Tibial artery (tissue), 4 donors: Measurements from ENCODE around the gene JMJD6.
A peak's percentile ranks its signal among the peaks of the same experiment; 100 is the strongest.
"Not testable (repeated sequence)": the region's sequence is repeated elsewhere in the genome, so short reads cannot be mapped to it uniquely, and the experiment has no call there.

ENCODE experiments used
- DNase-seq, 2 donors: peaks; one replicate each; pipeline ENCODE4 v3.0.0-alpha.2; 2019
- H3K27ac ChIP-seq, 2 donors: fragments of 200-600 bp; sonication (generic) in 1 of 2; 1 replicate in 1 of 2; 2 replicates in 1 of 2; pipeline ENCODE4 v1.5.1; 2018 to 2019; ENCODE audit warnings: mild to moderate bottlenecking in 1 of 2
- H3K27me3 ChIP-seq, 2 donors: fragments of 200-600 bp; sonication (generic) in 1 of 2; one replicate each; pipeline versions ENCODE4 v1.5.1 to v1.6.0; 2016 to 2019
- H3K36me3 ChIP-seq, 3 donors: fragments of 200-600 bp; sonication (generic) in 2 of 3; one replicate each; pipeline ENCODE4 v1.5.1; 2016 to 2019; ENCODE audit warnings: mild to moderate bottlenecking in 2 of 3
- H3K4me1 ChIP-seq, 4 donors: fragments of 200-600 bp; sonication (generic) in 2 of 4; 1 replicate in 3 of 4; 2 replicates in 1 of 4; pipeline ENCODE4 v1.5.1; 2016 to 2019
- H3K4me3 ChIP-seq, 2 donors: fragments of 200-600 bp; sonication (generic) in 1 of 2; 1 replicate in 1 of 2; 2 replicates in 1 of 2; pipeline ENCODE4 v1.5.1; 2018 to 2019; ENCODE audit warnings: mild to moderate bottlenecking in 2 of 2
- H3K9me3 ChIP-seq, 3 donors: fragments of 200-600 bp; sonication (generic) in 1 of 3; one replicate each; pipeline ENCODE4 v1.5.1; 2016 to 2019
- CTCF ChIP-seq, 2 experiments: fragments of 200-600 bp in 1 of 2; fragments of 450-650 bp in 1 of 2; IDR thresholded peaks; one replicate each; pipeline ENCODE4 v1.5.1; 2017 to 2019; ENCODE audit warnings: antibody characterized with exemption in 2 of 2, mild to moderate bottlenecking in 1 of 2, moderate library complexity in 1 of 2
- intact Hi-C: fragments of 100-400 bp; cut with DNase I; formaldehyde crosslinking; loops from one replicate; pipeline ENCODE4 v1.15.0; 2023; ENCODE audit warnings: low total_unique reads

The JMJD6 gene

GRCh38 chr17:76713765-76714164 lies 12.6 kb downstream of the JMJD6 start:
- Histone ChIP-seq H3K9me3 (no peaks in the 10 kb centered on the region), H3K27ac (no peak overlapping the region), H3K27me3 (no peaks in the 10 kb centered on the region), H3K4me1 (peaks cover 5 to 39% (median 19%) of the 10 kb centered on the region in 4 donors), H3K36me3 (peaks cover 25 to 59% (median 55%) of the 10 kb centered on the region in 3 donors), H3K4me3 (no peak overlapping the region)
- peak in 1 of 2 donors; percentile 39 for DNase-seq
- intact Hi-C loops: loop anchor here (10.0 kb wide), 3 partner anchors 89 to 189 kb away; no protein-coding TSS in a partner anchor
- no peak for TF ChIP-seq CTCF (IDR thresholded peaks at IDR 0.05)

- H3K4me1 ChIP-seq: peaks cover 12 to 53% (median 33%) of the 10 kb centered on the region in 4 donors
- peaks cover 11 to 45% (median 40%) of the 10 kb centered on the region in 3 donors for H3K36me3 ChIP-seq
- H3K9me3 ChIP-seq, H3K4me3 ChIP-seq, H3K27me3 ChIP-seq: not testable (repeated sequence)
- DNase-seq: peak in 1 of 2 donors; percentile 54
- intact Hi-C loops: loop anchor here (10.0 kb wide), 3 partner anchors 88 to 188 kb away; no protein-coding TSS in a partner anchor
- H3K27ac ChIP-seq: peak overlapping the region; percentile 78 to 82
These were observed 14.1 kb downstream of the JMJD6 start for GRCh38 chr17:76712321-76712720.

- intact Hi-C loops: loop anchor here (10.0 kb wide), 3 partner anchors 86 to 186 kb away; no protein-coding TSS in a partner anchor
- DNase-seq: peak; percentile 66 to 91
- no peaks in the 10 kb centered on the region for H3K9me3 ChIP-seq
- peak within 1 kb of the TSS; percentile 95 to 97 for H3K4me3 ChIP-seq
- TF ChIP-seq CTCF (IDR thresholded peaks at IDR 0.05): no peak
- peaks cover 12 to 47% (median 38%) of the 10 kb centered on the region in 4 donors for H3K4me1 ChIP-seq
- H3K27me3 ChIP-seq: no peaks in the 10 kb centered on the region
- peaks cover 2 to 32% (median 28%) of the 10 kb centered on the region in 3 donors for H3K36me3 ChIP-seq
- peak within 1 kb of the TSS; percentile 96 to 98 for H3K27ac ChIP-seq
These were observed 15.4 kb downstream of the JMJD6 start, which contains the start of gene MXRA7 for GRCh38 chr17:76710863-76711611. MXRA7 (minus strand) TSS chr17:76710965; CDS start chr17:76710946, 19 bp downstream.

- H3K4me1 ChIP-seq: peaks cover 12 to 48% (median 35%) of the 10 kb centered on the region in 4 donors
- peak in 1 of 2 donors; percentile 65 for DNase-seq
- intact Hi-C loops: loop anchor here (10.0 kb wide), 3 partner anchors 85 to 185 kb away; no protein-coding TSS in a partner anchor
These were observed 16.2 kb downstream of the JMJD6 start for GRCh38 chr17:76709951-76710862.

GRCh38 chr17:76709077-76709950 lies 17.1 kb downstream of the JMJD6 start:
- peak; percentile 96 to 98 for DNase-seq
- intact Hi-C loops: no loop called here

More at GRCh38 chr17:76709951-76710862, 16.2 kb downstream of the JMJD6 start:
- not testable (repeated sequence) for H3K9me3 ChIP-seq, H3K27me3 ChIP-seq
- Histone ChIP-seq H3K27ac (peak overlapping the region; percentile 96 to 98), H3K36me3 (peaks cover 0 to 24% (median 20%) of the 10 kb centered on the region in 3 donors), H3K4me3 (peak overlapping the region; percentile 95 to 97)

More at GRCh38 chr17:76709077-76709950, 17.1 kb downstream of the JMJD6 start:
- Histone ChIP-seq H3K27me3 (no peaks in the 10 kb centered on the region), H3K9me3 (no peaks in the 10 kb centered on the region), H3K4me1 (peaks cover 12 to 53% (median 34%) of the 10 kb centered on the region in 4 donors), H3K4me3 (peak overlapping the region; percentile 95 to 97), H3K27ac (peak overlapping the region; percentile 96 to 98), H3K36me3 (peaks cover 0 to 17% (median 17%) of the 10 kb centered on the region in 3 donors)
- no peak for TF ChIP-seq CTCF (IDR thresholded peaks at IDR 0.05)
